SH-SY5Y (cell line): ENCODE data around the gene MIX23.

Experiments
- GATA2 ChIP-seq: IDR thresholded peaks from 2 replicates; pipeline ENCODE4 v1.6.1; 2011; ENCODE audit warnings: mild to moderate bottlenecking, low read depth, low read length
- GATA3 ChIP-seq: IDR thresholded peaks from 2 replicates; pipeline ENCODE4 v1.6.1; 2011; ENCODE audit warnings: low read depth, mild to moderate bottlenecking, low read length, moderate library complexity

MIX23 gene

DNA sequence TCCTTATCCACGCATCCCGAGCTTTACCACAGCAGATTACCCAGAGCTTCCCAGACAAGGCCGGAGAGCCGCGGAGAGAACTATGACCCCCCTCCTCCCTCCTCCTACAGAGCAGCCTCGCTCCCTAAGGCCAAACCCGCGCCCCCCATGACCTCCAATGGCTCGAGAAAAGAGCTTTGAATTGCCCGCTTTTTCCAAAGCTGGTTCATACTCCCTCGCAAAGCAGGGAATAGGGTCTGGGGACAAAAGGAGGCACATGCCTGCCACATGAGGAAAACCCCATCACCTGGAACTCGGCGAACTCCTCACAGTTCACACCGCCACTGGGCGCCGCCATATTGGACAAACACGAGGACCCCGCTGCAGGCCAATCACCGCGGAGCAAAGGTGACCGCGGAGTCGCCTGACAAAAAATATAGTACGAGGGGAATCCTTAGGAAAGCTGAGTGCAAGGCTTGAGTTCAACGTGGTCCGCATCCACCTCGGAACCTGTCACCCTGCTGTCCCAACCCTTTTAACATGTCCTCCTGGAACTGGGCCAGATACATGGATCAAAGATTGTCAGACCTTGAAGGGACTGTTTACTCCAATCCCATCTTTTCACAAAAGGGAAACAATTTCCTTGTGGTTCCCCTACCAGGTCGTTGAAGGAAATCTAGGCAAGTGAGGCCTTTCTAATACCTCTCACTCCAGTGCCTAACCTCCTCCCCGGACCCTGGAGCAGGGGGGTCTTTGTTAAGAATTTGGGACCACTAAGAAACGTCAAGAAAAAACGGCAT is at the start of gene MIX23:
TSS of gene MIX23 (minus strand) at position 344 of the 779 bp plus-strand sequence. CDS start at position 337, 7 bp downstream.
- TF ChIP-seq GATA3, result no peak
- TF ChIP-seq GATA2, result no peak

DNA sequence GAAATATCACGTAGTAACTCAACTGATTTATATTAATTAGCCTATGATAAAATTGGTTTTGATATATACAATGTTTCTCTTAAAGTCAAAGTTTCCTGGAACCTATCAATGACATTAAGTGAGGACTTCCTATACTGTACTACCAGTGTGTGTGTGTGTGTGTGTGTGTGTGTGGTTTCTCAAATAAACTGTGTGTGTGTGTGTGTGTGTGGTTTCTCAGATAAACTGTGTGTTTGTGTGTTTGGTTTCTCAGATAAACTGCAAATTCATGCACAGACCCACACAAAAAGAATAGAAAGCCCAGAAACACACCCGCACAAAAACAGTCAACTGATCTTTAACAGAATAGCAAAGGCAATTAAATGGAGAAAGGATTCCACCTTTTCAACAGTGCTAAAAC is 47.3 kb upstream of the MIX23 start:
- no peak for TF ChIP-seq GATA3
- no peak for TF ChIP-seq GATA2

DNA sequence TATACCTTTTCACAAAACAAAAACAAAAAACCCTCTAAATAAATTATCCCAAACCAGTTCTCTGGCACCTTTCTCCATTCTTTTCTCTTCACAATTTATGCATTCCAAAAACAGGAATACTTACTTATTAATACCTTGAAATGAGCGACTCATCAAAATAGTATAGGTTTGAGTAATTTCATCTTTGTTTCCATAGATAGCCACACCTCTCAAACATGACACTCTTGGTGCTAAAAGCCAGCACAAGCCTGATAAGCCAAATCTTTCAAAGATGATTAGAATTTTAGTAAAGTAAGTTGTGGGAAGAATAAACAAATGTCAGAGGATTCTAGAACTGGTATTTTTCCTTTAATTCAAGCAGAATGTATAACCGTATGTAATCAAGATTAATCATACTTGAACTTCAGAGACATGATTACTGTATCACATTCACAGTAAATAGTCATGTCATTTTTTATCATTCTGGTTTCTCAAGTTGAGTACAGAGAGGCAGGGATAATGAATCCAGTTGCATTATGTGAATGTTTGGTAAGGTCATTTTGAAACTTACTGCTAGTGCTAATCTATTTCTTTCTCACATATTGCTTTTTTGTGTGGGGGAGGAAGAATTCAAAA is 44.9 kb upstream of the MIX23 start:
- no peak for TF ChIP-seq GATA2
- no peak for TF ChIP-seq GATA3

DNA sequence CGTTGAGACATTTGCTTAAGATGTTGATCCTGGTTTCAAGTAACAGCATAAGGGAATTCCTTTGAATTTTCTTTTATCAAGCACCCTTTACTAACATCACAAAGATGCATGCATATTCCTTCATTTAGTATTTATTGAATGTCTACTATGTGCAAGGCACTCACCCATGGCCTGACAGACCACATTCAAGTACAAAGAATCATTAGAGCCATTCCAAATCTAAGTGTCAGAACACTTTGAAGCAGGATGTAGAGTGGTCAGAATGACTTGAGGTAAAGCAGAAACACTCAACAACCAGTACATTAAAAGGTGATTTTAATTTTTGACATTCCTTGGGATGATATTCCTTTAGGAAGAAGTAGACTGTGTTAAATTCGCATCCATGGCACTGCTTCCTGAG is 38.8 kb upstream of the MIX23 start:
- no peak for TF ChIP-seq GATA2
- no peak for TF ChIP-seq GATA3

DNA sequence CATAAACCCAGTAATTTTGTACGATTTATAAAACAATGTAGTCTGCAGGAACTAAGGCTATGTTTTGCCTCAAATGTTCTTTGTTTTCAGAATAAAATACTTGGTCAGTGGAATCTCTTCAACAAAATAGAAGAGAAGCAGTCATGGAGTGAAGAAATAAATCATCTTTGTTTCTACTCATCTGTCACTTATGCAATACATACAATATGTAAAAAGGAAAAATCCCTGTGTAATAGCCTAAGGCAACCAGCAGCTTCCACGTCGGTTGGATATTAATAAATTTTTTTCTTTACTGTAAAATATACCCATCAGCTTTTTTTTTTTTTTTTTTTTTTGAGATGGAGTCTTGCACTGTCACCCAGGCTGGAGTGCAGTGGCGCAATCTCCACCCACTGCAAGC is 38.1 kb upstream of the MIX23 start:
- TF ChIP-seq GATA2, result no peak
- TF ChIP-seq GATA3, result no peak

DNA sequence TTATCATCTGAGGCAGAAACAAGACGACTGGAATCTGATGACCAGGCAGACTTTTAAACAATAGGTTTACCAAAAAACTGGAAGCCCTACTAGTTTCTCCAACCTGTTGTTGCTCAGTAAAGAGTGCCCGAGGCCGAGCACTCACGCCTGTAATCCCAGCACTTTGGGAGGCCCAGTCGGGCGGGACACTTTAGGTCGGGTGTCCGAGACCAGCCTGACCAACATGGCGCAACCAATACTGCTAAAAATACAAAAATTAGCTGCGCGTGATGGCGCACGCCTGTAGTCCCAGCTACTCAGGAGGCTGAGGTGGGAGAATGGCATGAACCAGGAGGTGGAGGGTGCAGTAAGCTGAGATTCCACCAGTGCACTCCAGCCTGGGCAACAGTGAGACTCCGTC is 33.9 kb upstream of the MIX23 start:
- no peak for TF ChIP-seq GATA2
- no peak for TF ChIP-seq GATA3

DNA sequence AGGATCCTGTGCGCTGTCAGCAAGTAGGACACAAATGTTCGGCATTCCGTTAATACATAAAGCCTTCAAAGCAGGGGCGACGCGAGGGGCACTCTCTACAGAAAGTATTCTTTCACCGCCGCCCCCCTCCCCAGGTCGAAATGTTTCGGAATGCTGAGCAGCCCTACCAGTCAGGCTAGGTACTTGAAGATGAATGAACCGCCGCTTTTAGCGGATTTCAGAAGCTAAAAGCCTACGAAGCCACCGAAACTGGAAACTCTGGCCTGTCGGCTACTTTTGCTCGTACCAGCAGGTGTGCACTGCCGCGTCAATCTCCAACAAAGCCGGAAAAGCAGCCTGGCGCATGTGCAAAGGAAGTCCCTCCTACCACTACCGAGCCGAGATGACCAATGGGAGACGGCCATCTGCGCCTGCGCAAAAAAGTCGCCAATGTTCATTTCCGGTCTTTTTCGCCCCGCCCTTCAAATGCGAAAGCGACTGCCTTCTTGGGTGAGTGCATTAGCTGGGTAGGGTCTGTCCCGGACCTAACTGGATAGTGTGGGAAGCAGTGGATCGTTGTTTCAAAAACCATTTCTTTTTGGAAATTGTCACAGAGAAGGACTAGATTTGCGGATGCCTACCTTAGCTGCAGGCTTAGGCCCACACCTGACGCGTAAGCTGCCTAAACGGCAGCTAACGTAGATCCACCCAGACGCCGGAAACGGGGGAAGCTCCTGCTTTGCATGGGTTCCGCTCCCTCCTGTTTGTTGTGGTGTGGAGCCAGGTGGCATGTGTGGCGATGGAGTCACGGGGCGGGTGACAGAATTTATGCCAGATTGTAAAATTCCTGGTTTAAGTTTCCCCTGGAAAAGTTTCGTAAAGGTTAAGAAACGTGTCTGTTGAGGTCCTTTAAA is 33.0 kb upstream of the MIX23 start, which contains the start of gene WDR5B:
TSS of gene WDR5B (minus strand) at position 301 of the 893 bp plus-strand sequence. CDS start 534 bp downstream, outside the sequence.
- TF ChIP-seq GATA3 (no peak), GATA2 (no peak)

DNA sequence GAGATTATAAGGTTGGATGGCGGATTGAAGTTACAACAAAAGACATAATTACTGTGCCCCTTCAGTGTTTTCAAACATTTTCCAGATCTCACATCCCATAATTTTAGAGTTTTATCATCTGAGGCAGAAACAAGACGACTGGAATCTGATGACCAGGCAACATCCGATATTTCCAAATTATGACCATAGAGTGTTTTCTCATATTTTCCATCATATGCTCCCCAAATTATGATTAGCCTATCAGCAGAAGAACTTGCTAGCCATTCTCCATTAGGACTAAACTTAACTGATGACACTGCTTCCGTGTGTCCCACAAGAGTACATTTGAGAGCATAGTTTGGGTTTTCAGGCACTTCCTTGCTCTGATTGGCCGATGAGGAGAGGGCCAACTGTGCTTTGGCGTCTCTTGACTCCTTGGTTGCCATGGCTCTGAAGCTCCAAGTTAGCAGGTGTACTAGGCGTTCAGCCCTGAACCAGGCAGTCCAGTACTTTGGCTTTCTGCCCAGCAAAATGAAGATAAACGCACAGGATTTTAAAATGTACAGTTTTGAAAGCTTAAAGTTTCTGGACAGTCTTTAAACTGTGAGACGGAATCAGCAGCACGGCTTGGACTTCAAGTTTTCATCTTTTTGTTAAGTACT is 32.2 kb upstream of the MIX23 start:
- TF ChIP-seq GATA3, result no peak
- TF ChIP-seq GATA2, result no peak

DNA sequence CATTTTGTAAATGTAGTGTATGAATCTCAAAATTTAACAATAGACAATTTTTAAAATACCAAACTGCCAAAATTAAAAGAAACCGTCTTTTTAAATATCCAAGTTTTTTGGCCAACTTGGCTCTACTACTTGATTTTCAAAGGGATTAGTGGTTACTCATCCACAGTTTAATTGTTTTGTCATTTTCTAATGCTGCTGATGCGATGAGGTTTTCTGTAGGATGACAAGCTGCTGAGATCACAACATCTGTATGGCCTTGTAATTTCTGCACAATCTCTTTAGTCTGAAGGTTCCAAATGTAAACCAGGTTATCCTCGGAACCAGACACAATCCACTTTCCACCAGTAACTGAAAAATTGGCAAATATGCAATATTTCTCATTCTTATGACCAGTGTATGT is 31.4 kb upstream of the MIX23 start:
- TF ChIP-seq GATA2, result no peak
- TF ChIP-seq GATA3, result no peak

DNA sequence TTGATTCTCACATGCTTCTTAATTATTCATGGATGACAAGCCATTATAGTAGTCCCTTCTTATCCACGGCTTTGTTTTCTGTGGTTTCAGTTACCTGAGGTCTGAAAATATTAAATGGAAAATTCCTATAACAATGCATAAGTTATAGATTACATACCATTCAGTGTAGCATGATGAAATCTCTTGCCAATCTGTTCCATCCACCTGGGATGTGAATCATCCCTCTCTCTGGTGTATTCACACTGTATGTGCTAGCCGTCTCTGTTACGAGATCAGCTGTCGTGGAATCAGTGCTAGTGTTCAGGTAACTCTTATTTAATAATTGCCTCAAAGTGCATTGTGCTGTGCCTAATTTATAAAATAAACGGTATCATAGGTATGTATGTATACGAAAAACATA is 27.6 kb upstream of the MIX23 start:
- TF ChIP-seq GATA2, result no peak
- TF ChIP-seq GATA3, result no peak

DNA sequence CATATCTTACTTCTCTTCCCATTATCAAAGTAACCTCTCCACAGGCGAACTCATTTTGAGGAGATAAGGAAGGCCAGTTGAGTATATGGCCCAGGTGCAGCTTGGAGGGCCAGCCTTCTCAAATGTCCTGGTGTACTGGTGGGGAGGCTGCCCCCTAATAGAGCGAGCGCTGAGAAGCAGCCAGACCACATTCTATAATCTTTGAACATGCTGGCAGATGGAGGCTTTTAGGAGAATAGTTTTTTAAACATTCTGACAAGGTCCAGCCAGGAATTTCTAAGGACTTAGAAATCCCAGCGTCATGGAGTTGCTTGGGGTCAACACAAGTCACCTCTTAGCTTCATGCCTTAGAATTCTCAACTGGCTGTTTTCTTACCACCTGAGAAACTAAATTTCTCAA is 27.1 kb upstream of the MIX23 start:
- TF ChIP-seq GATA2, result no peak
- TF ChIP-seq GATA3, result no peak

DNA sequence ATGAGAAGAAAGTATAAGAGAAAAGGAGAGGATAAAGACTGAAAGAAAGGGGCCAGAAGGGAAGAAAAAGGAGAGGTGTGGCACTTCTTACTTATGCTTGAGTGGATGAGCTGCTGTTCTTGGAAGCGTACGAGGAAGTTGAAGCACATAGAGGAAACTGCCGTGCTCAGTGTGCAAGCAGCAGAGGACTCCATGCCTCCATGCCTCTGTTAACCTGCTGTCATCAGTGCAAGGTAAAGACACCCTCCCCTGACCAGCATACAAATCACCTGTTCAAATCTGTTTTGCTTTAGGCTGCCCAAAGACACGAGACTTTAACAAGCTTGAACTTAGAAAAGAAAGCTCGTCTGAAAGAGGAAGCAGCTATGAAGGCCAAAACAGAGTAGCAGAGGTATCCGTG is 26.4 kb upstream of the MIX23 start:
- TF ChIP-seq GATA2 (no peak), GATA3 (no peak)

DNA sequence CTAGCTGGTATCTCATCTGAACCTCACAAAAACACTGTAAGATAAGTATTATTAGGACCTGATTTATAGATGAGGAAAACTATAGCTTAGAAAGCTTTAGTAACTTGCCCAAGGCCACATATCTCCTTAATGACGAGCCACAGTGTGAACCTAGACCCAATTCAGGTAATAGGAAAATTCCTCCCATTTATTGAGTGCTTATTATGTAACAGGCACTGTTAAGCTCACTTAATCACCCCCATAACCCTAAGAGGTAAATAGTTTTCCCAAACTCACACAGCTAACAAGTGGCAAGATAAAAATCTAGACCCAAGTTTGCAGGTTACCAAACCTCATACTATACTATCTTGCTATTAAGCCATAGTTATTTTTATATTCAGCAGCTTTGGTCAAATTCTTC is 24.9 kb upstream of the MIX23 start:
- no peak for TF ChIP-seq GATA3
- TF ChIP-seq GATA2, result no peak

DNA sequence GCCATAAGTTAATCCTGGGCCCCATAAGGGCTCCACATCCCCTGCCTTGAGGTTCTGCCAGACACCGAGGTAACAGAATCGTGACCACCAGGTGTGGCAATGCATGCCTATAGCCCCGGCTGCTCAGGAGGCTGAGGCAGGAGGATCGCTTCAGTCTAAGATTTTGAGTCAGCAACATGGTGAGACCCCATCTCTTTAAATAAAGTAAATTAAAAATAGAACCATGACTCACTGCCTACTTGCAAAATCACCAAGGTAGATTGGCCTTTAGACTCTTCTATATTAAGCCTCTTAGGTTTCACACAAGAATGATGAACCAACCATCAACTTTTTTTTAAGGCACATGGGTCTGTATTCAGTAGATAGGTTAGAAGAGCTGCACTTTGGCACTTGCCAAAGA is 23.2 kb upstream of the MIX23 start:
- TF ChIP-seq GATA2, result no peak
- TF ChIP-seq GATA3, result no peak

DNA sequence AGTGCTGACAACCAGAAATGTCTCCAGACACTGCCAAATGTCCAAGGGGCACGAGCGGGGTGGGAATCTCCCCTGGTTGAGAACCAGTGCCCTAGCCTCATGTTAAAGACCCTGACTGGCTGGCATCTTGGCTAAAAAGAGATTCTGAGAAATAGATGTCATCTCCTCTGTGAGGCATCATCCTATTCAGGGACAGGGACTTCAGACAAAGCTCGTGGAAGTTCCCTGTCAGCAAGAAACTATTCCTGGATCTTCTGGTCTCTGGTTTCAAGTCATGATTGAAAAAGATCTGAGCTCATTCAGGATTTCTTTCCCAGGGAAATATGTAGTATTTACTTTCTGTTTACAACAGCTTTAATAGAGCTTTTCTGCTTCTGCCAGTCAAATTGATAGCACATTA is 22.0 kb upstream of the MIX23 start:
- TF ChIP-seq GATA3 (no peak), GATA2 (no peak)
